HepG2 (cell line): Measurements from ENCODE around the gene MYOZ3. TPM values are rescaled to one million over a fixed set of nuclear protein-coding genes. Genes with fewer than 3 reads are reported as not detected.

ENCODE experiments used
- ATAC-seq: fragments of 200-7000 bp; cut with Tn5 transposase; 3 replicates; pipeline ENCODE4 v1.9.1; 2020; ENCODE audit warnings: mild to moderate bottlenecking, moderate library complexity
- BruUV-seq: library from RNA; stranded (reverse); fragments of 400-500 nt; replicated peaks from 2 replicates; lab custom pipeline; 2021; lab: Mats Ljungman, UMichigan
- CTCF ChIA-PET: fragments of 300-600 bp; formaldehyde crosslinking; extraction: SDS; loops from one replicate; lab custom pipeline; 2021; ENCODE audit warnings: low total read pairs, inconsistent platforms, low intra/inter-chr PET ratio; lab: Yijun Ruan, JAX
- POLR2A ChIA-PET: fragments of 350-600 bp; sonication (Branson Sonifier 250); formaldehyde crosslinking; loops from one replicate; lab custom pipeline; 2020; ENCODE audit warnings: antibody characterized with exemption, inconsistent platforms; lab: Yijun Ruan, JAX
- DNase-seq: peaks from one replicate; pipeline ENCODE4 v3.0.0-alpha.2; 2015; ENCODE audit warnings: low spot score
- FAIRE-seq: peaks from 3 replicates; lab custom pipeline; 2011; peaks lifted over from hg19 to GRCh38; lab: Jason Lieb, UNC
- H2AFZ ChIP-seq: one replicate; pipeline ENCODE4 v1.6.1; 2011; ENCODE audit warnings: low read length, inconsistent platforms
- H3K27ac ChIP-seq: fragments of 300-600 bp; 3 replicates; pipeline ENCODE4 v1.8.0; 2011; ENCODE audit warnings: mixed run types, mild to moderate bottlenecking, mixed read lengths, low read length, inconsistent platforms; ENCODE audit not compliant: insufficient read depth; ENCODE audit errors: extremely low read length
- H3K27me3 ChIP-seq, 2 experiments: fragments of 200-600 bp in 1 of 2; 2 replicates in 1 of 2; 3 replicates in 1 of 2; pipeline versions ENCODE4 v1.6.0 to v1.8.0; 2011; ENCODE audit warnings: low read length in 2 of 2, mild to moderate bottlenecking in 2 of 2, moderate library complexity in 2 of 2, inconsistent platforms in 1 of 2; ENCODE audit not compliant: insufficient read depth in 2 of 2, control insufficient read depth in 1 of 2
- H3K36me3 ChIP-seq, 2 experiments: fragments of 200-600 bp in 1 of 2; replicated peaks in 1 of 2; 2 replicates in 1 of 2; 3 replicates in 1 of 2; pipeline versions ENCODE4 v1.5.1 to v1.8.0; 2011; ENCODE audit warnings: low read length in 2 of 2, inconsistent platforms in 1 of 2; ENCODE audit not compliant: insufficient read depth in 2 of 2, control insufficient read depth in 1 of 2
- H3K4me1 ChIP-seq: 2 replicates; pipeline ENCODE4 v1.5.1; 2012; ENCODE audit warnings: low read length, inconsistent platforms; ENCODE audit not compliant: insufficient read depth
- H3K4me2 ChIP-seq: 2 replicates; pipeline ENCODE4 v1.6.0; 2011; ENCODE audit warnings: low read depth, low read length, inconsistent platforms
- H3K4me3 ChIP-seq, 3 experiments: fragments of 200-600 bp in 1 of 3; sonication (generic), shearing (Covaris generic) in 1 of 3; replicated peaks in 1 of 3; 2 replicates each; pipeline ENCODE4 v1.5.1; 2011 to 2016; ENCODE audit warnings: low read length in 3 of 3, inconsistent platforms in 2 of 3, low read depth in 2 of 3, mild to moderate bottlenecking in 2 of 3, control low read depth in 1 of 3, mixed read lengths in 1 of 3; ENCODE audit not compliant: insufficient read depth in 1 of 3
- H3K79me2 ChIP-seq: one replicate; pipeline ENCODE4 v1.6.1; 2011; ENCODE audit warnings: low read length, inconsistent platforms; ENCODE audit not compliant: insufficient read depth
- H3K9ac ChIP-seq: 2 replicates; pipeline ENCODE4 v1.6.0; 2011; ENCODE audit warnings: mild to moderate bottlenecking, low read depth, low read length, inconsistent platforms; ENCODE audit not compliant: insufficient read depth
- H3K9me3 ChIP-seq: 2 replicates; pipeline ENCODE4 v1.5.1; 2012; ENCODE audit warnings: mild to moderate bottlenecking, low read length
- H4K20me1 ChIP-seq: 2 replicates; pipeline ENCODE4 v1.6.0; 2011; ENCODE audit warnings: inconsistent platforms, mild to moderate bottlenecking, low read length, moderate library complexity; ENCODE audit not compliant: insufficient read depth
- NFE2L1 ChIP-seq: sonication (generic); formaldehyde crosslinking; IDR thresholded peaks from 2 replicates; pipeline ENCODE4 v1.4.0; 2020; ENCODE audit warnings: missing genetic modification reagents, mild to moderate bottlenecking, borderline replicate concordance
- ZNF124 ChIP-seq: sonication (generic); formaldehyde crosslinking; IDR thresholded peaks from 2 replicates; pipeline ENCODE4 v1.4.0; 2020; ENCODE audit warnings: missing genetic modification reagents
- ZNF629 ChIP-seq: sonication (generic); formaldehyde crosslinking; conservative IDR thresholded peaks from 2 replicates; pipeline ENCODE4 v1.5.0; 2020; ENCODE audit warnings: missing genetic modification reagents
- ZNF691 ChIP-seq: sonication (generic); formaldehyde crosslinking; IDR thresholded peaks from 2 replicates; pipeline ENCODE4 v1.4.0; 2020; ENCODE audit warnings: missing genetic modification reagents, low read depth, mild to moderate bottlenecking, borderline replicate concordance
- ZNF891 ChIP-seq: sonication (generic); formaldehyde crosslinking; IDR thresholded peaks from 2 replicates; pipeline ENCODE4 v1.5.0; 2020; ENCODE audit warnings: mild to moderate bottlenecking, missing genetic modification reagents
- WGBS: methylation state at CpG from one replicate; pipeline ENCODE4 v1.1.6; 2017; ENCODE audit warnings: low lambda C conversion rate; 5-methylcytosine and 5-hydroxymethylcytosine counted together
- in situ Hi-C: cut with HindIII; loops from 2 replicates; pipeline ENCODE4 v1.10.0; 2017; ENCODE audit warnings: low pct_unique_long_range_greater_than_20kb; ENCODE audit not compliant: extremely low pct_ligation_motif_present
- intact Hi-C: fragments of 100-400 bp; cut with micrococcal nuclease; formaldehyde crosslinking; loops from one replicate; pipeline ENCODE4 v1.10.0; 2022; ENCODE audit not compliant: unreplicated experiment
- polyA plus RNA-seq, 8 experiments: library from polyadenylated mRNA; depleted of rRNA in 3 of 8; stranded (reverse) in 7 of 8; unstranded in 1 of 8; fragments of >200 nt; fragmentation: Illumina TruSeq in 4 of 8; extraction: Trizol in 4 of 8; gene quantifications; 2 replicates each; pipeline versions ENCODE4 v1.2.1 to v1.2.3, GENCODE V29; 2011 to 2016; ENCODE audit warnings: low read depth in 4 of 8, missing spikeins in 1 of 8, mixed read lengths in 1 of 8; ENCODE audit not compliant: insufficient read depth in 1 of 8
- total RNA-seq, 5 experiments: library from RNA; depleted of rRNA; stranded (reverse); fragments of >200 nt; fragmentation: Illumina TruSeq; extraction: Trizol; gene quantifications; 2 replicates each; pipeline ENCODE4 v1.2.3, GENCODE V29; 2016; ENCODE audit warnings: low read depth in 1 of 5

The MYOZ3 gene
- total and polyA plus RNA-seq, 2 of the 13 experiments (the other 11 are each of a cell fraction or from before 2014, with no cell fraction given) = 0.05 TPM; not detected in 1

DNA sequence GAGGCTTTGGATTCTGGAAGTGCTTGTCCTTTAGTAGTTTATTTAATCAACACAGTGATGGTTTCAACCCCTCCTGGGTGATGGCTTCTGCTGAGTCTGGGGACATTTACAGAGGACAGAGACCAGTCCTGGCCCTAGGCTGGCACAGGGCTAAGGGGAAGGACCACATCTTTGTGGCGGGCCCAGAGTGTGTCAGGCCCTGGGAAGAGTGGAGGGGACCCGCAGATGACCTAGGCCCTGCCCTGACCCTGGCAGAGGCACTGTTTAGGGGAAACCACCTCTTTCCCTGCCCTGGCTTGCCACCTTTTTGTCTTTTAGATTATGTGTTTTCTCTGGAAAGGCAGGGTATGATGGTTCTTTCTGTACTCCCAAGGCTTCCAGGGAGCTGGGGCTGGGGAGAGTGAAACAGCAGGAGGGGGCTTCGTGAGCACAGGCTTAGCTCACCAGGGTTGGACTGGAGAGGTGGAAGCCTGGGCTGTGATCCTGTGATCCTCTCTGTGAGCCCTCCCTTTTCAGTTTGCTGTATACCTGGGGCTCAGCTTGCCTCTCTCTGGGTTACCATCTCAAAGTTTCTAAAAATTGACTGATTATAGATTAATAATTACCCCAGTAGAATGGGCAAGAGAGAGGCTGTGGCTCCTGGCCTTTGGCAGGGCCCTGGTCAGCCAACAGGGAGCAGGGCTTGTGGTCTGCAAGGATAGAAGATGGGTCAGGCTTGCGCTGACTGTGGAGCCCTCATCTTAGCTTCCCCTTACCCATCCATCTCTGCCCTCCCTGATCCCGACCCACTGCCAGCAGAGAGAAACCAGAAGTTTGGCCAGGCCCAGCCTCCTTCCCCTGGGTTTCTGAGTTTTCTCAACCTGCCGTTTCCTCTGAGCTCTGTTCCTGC is 22.3 kb upstream of the MYOZ3 start:
- in situ Hi-C loops = no loop called here
- H3K27ac ChIP-seq = no peak overlapping the region
- CTCF ChIA-PET = no interaction called here

DNA sequence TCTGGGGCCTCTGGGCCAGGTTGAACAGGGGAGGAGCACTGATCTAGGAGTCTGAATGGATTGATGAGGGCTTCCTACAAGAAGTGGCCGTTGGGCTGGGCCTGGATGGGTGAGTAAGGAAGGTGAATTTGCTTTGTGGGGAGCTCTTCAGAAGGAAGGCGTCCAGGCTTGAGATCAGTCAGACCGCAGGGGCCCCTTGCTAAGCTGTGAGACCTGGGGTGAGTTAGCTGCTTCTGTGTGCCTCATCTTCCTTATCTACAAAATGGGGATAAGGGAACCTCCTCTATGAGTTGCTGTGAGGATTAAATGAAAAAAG is 21.7 kb upstream of the MYOZ3 start:
- peaks cover 76% of the 10 kb centered on the region for H3K4me1 ChIP-seq
- POLR2A ChIA-PET = interaction anchor here (1.0 to 1.2 kb wide), 2 partner anchors 62 to 97 kb away, joined by 3 read pairs; partner anchors contain the start of gene RBM22
- CTCF ChIA-PET = no interaction called here
- TF ChIP-seq ZNF124 (CRISPR knock-in tag) = no peak
- peak; percentile 66; the same call in 1 of the 2 replicates for TF ChIP-seq ZNF629 (CRISPR knock-in tag)
- peak; percentile 41; the same call in 1 of the 2 replicates for TF ChIP-seq ZNF691 (CRISPR knock-in tag)
- WGBS = 3% methylated on average over 3 of the region's 3 CpGs
- H3K36me3 ChIP-seq = no peaks in the 10 kb centered on the region
- H3K27ac ChIP-seq = no peak overlapping the region
- H3K9ac ChIP-seq = no peak overlapping the region
- H3K79me2 ChIP-seq = no peaks in the 10 kb centered on the region
- H2AFZ ChIP-seq = no peak overlapping the region
- in situ Hi-C loops (no loop called here), intact Hi-C loops (loop anchor here (10.0 kb wide), 1 partner anchor 175 kb away; no protein-coding TSS in a partner anchor)
- H4K20me1 ChIP-seq = no peaks in the 10 kb centered on the region
- peak overlapping the region; percentile 9; the same call in 1 of the 2 replicates for H3K4me2 ChIP-seq
- BruUV-seq = no TSS peak
- no peaks in the 10 kb centered on the region for H3K9me3 ChIP-seq
- no peak for FAIRE-seq
- ATAC-seq = no peak
- H3K27me3 ChIP-seq = 0 out of 5 replicates have a peak, but pooled peaks cover 0 to 3% of the 10 kb centered on the region in 2 experiments
- H3K4me3 ChIP-seq = no peak overlapping the region
- DNase-seq = no peak

More for the DNA sequence above, 22.3 kb upstream of the MYOZ3 start:
- DNase-seq = no peak
- H2AFZ ChIP-seq = no peak overlapping the region
- POLR2A ChIA-PET = interaction anchor here (1.0 to 1.2 kb wide), 2 partner anchors 62 to 96 kb away, joined by 3 read pairs; partner anchors contain the start of gene RBM22
- H3K4me3 ChIP-seq = no peak overlapping the region
- H3K36me3 ChIP-seq = no peaks in the 10 kb centered on the region
- BruUV-seq = no TSS peak
- H3K9ac ChIP-seq = no peak overlapping the region
- peak overlapping the region; percentile 9; the same call in 1 of the 2 replicates for H3K4me2 ChIP-seq
- no peaks in the 10 kb centered on the region for H4K20me1 ChIP-seq
- H3K4me1 ChIP-seq = peaks cover 72% of the 10 kb centered on the region
- no peak for FAIRE-seq
- 0 out of 5 replicates have a peak, but pooled peaks cover 0 to 3% of the 10 kb centered on the region in 2 experiments for H3K27me3 ChIP-seq
- peak; percentile 44 for ATAC-seq
- WGBS = 17% methylated on average over 6 of the region's 6 CpGs
- H3K79me2 ChIP-seq = no peaks in the 10 kb centered on the region
- intact Hi-C loops = loop anchor here (10.0 kb wide), 1 partner anchor 174 kb away; no protein-coding TSS in a partner anchor
- H3K9me3 ChIP-seq = no peaks in the 10 kb centered on the region
- TF ChIP-seq ZNF891 (CRISPR knock-in tag) (0 out of 2 replicates have a peak, but pooled peaks have one; percentile 36), NFE2L1 (CRISPR knock-in tag) (no peak)
